Epithelial cell of esophagus (primary cell): ENCODE data around the gene LZTR1.
A peak's percentile ranks its signal among the peaks of the same experiment; 100 is the strongest.

ENCODE experiments used
- DNase-seq: peaks from one replicate; pipeline ENCODE4 v3.0.0; 2010; ENCODE audit warnings: low read depth
- H3K4me3 ChIP-seq: 2 replicates; pipeline ENCODE4 v1.5.1; 2011; ENCODE audit warnings: mild to moderate bottlenecking, low read length, control low read depth
- CTCF ChIP-seq: IDR thresholded peaks from 2 replicates; pipeline ENCODE4 v1.5.1; 2011; ENCODE audit warnings: low read depth, mild to moderate bottlenecking, low read length, control low read depth, inconsistent platforms; ENCODE audit not compliant: insufficient read depth; ENCODE audit errors: missing control alignments

Gene LZTR1

DNA sequence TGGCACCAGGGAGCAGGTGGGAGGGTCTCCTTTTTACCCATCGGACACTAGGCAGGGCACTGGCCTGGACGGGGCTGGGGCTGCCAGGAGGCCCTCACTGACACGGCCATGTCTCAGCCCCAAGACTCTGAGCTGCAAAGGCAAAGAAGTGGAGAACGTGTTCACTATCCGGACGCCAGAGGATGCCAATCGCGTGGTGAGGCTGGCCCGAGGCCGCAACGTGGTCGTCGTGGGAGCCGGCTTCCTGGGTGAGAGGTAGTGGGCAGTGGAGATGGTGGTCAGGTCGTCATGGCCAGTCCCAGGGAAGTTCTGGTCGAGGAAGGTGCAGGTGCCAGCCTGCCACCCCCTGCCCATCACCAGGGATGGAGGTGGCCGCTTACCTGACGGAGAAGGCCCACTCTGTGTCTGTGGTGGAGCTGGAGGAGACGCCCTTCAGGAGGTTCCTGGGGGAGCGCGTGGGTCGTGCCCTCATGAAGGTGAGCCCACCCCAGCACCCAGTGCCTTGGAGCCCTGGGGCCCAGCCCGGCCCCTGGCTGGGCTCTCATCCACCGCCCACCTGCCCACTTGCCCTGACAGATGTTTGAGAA is 5.7 kb upstream of the LZTR1 start:
- no peak for DNase-seq
- no peak for TF ChIP-seq CTCF
- no peak overlapping the region for H3K4me3 ChIP-seq

GRCh38 chr22:20977019-20977418 is 5.1 kb upstream of the LZTR1 start:
- TF ChIP-seq CTCF: no peak
- H3K4me3 ChIP-seq: no peak overlapping the region

GRCh38 chr22:20977516-20978170 is 4.5 kb upstream of the LZTR1 start:
- DNase-seq: no peak
- H3K4me3 ChIP-seq: no peak overlapping the region

More at GRCh38 chr22:20977019-20977418, 5.1 kb upstream of the LZTR1 start:
- DNase-seq: no peak

DNA sequence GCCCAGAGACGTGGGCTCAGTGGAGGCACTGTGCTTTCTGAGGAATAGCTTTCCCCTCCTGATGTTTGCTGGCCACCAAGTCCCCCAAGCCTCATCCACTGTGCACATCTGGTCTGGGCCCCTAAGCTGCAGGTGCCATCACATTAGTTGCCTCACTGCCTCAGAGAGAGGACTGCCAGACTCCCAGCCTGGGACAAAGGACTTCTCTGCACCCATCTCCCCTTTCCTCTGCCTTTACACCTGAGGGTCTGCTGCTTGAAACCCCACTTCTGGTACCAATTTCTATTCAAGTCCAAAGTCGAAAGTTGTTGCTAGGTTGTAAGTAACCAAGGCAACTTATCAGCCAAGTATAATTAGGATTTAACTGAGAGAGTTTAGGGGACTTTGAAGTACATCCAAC is 3.7 kb upstream of the LZTR1 start:
- no peak overlapping the region for H3K4me3 ChIP-seq
- no peak for DNase-seq
- no peak for TF ChIP-seq CTCF

More at GRCh38 chr22:20977516-20978170, 4.5 kb upstream of the LZTR1 start:
- no peak for TF ChIP-seq CTCF

DNA sequence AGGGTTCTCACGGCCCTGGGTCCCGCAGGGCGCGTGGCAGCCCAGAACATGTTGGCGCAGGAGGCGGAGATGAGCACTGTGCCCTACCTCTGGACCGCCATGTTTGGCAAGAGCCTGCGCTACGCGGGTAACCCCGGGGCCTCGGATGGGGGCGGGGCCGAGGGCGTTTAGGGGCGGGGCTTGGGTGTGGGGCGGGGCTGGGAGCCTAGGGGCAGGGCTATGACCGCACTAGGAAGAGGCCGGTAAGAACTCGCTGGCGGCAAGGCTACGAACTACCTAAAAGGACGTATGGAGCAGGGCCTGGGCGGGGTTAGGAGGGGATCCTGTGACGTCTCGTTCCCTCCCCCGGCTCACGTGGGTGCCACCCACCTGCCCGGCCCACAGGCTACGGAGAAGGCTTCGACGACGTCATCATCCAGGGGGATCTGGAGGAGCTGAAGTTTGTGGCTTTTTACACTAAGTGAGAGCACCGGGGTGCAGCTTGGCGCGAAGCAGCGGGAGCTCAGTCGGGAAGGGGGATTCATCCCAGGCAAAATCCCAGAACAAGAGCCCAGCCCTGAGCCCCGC is 2.8 kb upstream of the LZTR1 start:
- peak; percentile 90 for DNase-seq
- H3K4me3 ChIP-seq: peak overlapping the region; percentile 31
- no peak for TF ChIP-seq CTCF

DNA sequence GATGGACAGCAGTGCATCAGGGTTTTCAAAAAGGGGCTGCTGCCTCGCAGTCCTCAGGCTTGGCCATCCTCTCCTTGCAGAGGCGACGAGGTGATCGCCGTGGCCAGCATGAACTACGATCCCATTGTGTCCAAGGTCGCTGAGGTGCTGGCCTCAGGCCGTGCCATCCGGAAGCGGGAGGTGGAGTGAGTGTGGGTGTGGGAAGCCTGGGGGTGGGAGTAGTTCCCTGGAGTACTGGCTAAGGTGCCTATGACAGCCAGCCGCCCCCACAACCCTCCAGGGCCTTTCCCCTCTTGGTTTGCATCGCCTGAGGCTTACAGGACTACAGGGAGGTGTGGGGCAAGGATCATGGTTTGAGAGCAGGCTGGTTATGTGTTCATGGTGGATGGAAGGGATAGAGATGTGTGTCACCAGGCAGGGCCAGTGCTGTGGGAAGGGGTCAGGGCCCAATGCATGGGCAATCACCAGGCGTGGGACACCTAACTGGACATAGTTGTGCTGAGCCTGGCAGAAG is 2.1 kb upstream of the LZTR1 start:
- no peak for DNase-seq
- no peak for TF ChIP-seq CTCF
- peak overlapping the region; percentile 31 for H3K4me3 ChIP-seq
